ENCODE measurements around the gene FYB1. TPM values are rescaled to one million over a fixed set of nuclear protein-coding genes. Genes with fewer than 3 reads are reported as not detected.
"Not testable (repeated sequence)": the region's sequence is repeated elsewhere in the genome, so short reads cannot be mapped to it uniquely, and the experiment has no call there.

FYB1 gene
- total RNA-seq, 2 experiments from 2014 or later = 71.3 to 74.1 TPM

GRCh38 chr5:39189292-39189955 lies 29.9 kb downstream of the FYB1 start:
- peak overlapping the region; percentile 95 for H3K27ac Mint-ChIP-seq
- H3K4me3 Mint-ChIP-seq = peak overlapping the region; percentile 64
- H3K4me1 Mint-ChIP-seq = peaks cover 89% of the 10 kb centered on the region
- H3K27me3 Mint-ChIP-seq = no peaks in the 10 kb centered on the region
- H3K36me3 Mint-ChIP-seq = peaks cover 4% of the 10 kb centered on the region
- DNase-seq = no peak
- H3K9me3 Mint-ChIP-seq = no peaks in the 10 kb centered on the region

GRCh38 chr5:39187831-39188731 lies 31.3 kb downstream of the FYB1 start:
- no peak for DNase-seq

GRCh38 chr5:39186722-39187539 lies 32.4 kb downstream of the FYB1 start:
- Mint-ChIP-seq H3K4me1 (peaks cover 82% of the 10 kb centered on the region), H3K27me3 (no peaks in the 10 kb centered on the region), H3K4me3 (peak overlapping the region; percentile 64), H3K9me3 (no peaks in the 10 kb centered on the region), H3K36me3 (peaks cover 4% of the 10 kb centered on the region), H3K27ac (peak overlapping the region; percentile 95)
- DNase-seq = no peak

More at GRCh38 chr5:39187831-39188731, 31.3 kb downstream of the FYB1 start:
- peaks cover 4% of the 10 kb centered on the region for H3K36me3 Mint-ChIP-seq
- H3K4me1 Mint-ChIP-seq = peaks cover 83% of the 10 kb centered on the region
- H3K27me3 Mint-ChIP-seq = no peaks in the 10 kb centered on the region
- H3K9me3 Mint-ChIP-seq = no peaks in the 10 kb centered on the region
- peak overlapping the region; percentile 64 for H3K4me3 Mint-ChIP-seq
- H3K27ac Mint-ChIP-seq = peak overlapping the region; percentile 95

GRCh38 chr5:39186289-39186688 lies 33.1 kb downstream of the FYB1 start:
- H3K27ac Mint-ChIP-seq = peak overlapping the region; percentile 92
- no peaks in the 10 kb centered on the region for H3K27me3 Mint-ChIP-seq
- H3K4me3 Mint-ChIP-seq = peak overlapping the region; percentile 76
- H3K36me3 Mint-ChIP-seq = peaks cover 4% of the 10 kb centered on the region
- DNase-seq = no peak
- H3K9me3 Mint-ChIP-seq = no peaks in the 10 kb centered on the region
- peaks cover 82% of the 10 kb centered on the region for H3K4me1 Mint-ChIP-seq

GRCh38 chr5:39185761-39186160 lies 33.6 kb downstream of the FYB1 start:
- DNase-seq = no peak
- Mint-ChIP-seq H3K27ac (peak overlapping the region; percentile 92), H3K27me3 (no peaks in the 10 kb centered on the region), H3K4me1 (peaks cover 81% of the 10 kb centered on the region), H3K9me3 (no peaks in the 10 kb centered on the region), H3K36me3 (peaks cover 4% of the 10 kb centered on the region), H3K4me3 (peak overlapping the region; percentile 76)

- H3K27ac Mint-ChIP-seq = peak overlapping the region; percentile 94
- not testable (repeated sequence) for H3K9me3 Mint-ChIP-seq
Observed at GRCh38 chr5:39179561-39179960, 39.8 kb downstream of the FYB1 start.

GRCh38 chr5:39178861-39179260 lies 40.5 kb downstream of the FYB1 start:
- peak overlapping the region; percentile 94 for H3K27ac Mint-ChIP-seq
- peak overlapping the region; percentile 72 for H3K4me3 Mint-ChIP-seq
- peaks cover 30% of the 10 kb centered on the region for H3K36me3 Mint-ChIP-seq
- H3K27me3 Mint-ChIP-seq = no peaks in the 10 kb centered on the region
- peaks cover 90% of the 10 kb centered on the region for H3K4me1 Mint-ChIP-seq
- no peaks in the 10 kb centered on the region for H3K9me3 Mint-ChIP-seq
- DNase-seq = no peak

More at GRCh38 chr5:39179561-39179960, 39.8 kb downstream of the FYB1 start:
- H3K27me3 Mint-ChIP-seq, DNase-seq: not testable (repeated sequence)
- peaks cover 86% of the 10 kb centered on the region for H3K4me1 Mint-ChIP-seq
- H3K4me3 Mint-ChIP-seq = peak overlapping the region; percentile 72
- H3K36me3 Mint-ChIP-seq = peaks cover 24% of the 10 kb centered on the region

GRCh38 chr5:39178171-39178570 lies 41.2 kb downstream of the FYB1 start:
- Mint-ChIP-seq H3K4me1 (peaks cover 91% of the 10 kb centered on the region), H3K4me3 (peak overlapping the region; percentile 72), H3K27ac (peak overlapping the region; percentile 94), H3K27me3 (no peaks in the 10 kb centered on the region), H3K9me3 (peaks cover 4% of the 10 kb centered on the region), H3K36me3 (peaks cover 34% of the 10 kb centered on the region)
- DNase-seq = no peak

GRCh38 chr5:39177631-39177964 lies 41.8 kb downstream of the FYB1 start:
- Mint-ChIP-seq H3K9me3 (peaks cover 9% of the 10 kb centered on the region), H3K36me3 (peaks cover 40% of the 10 kb centered on the region), H3K4me1 (peaks cover 90% of the 10 kb centered on the region), H3K4me3 (peak overlapping the region; percentile 72), H3K27me3 (no peaks in the 10 kb centered on the region), H3K27ac (peak overlapping the region; percentile 94)
- DNase-seq = no peak

GRCh38 chr5:39176759-39177630 lies 42.4 kb downstream of the FYB1 start:
- Mint-ChIP-seq H3K27ac (peak overlapping the region; percentile 94), H3K9me3 (peaks cover 9% of the 10 kb centered on the region), H3K36me3 (peaks cover 45% of the 10 kb centered on the region), H3K4me3 (peak overlapping the region; percentile 72), H3K4me1 (peaks cover 89% of the 10 kb centered on the region), H3K27me3 (no peaks in the 10 kb centered on the region)
- peak; percentile 55 for DNase-seq

- H3K4me1 Mint-ChIP-seq = peaks cover 91% of the 10 kb centered on the region
- H3K9me3 Mint-ChIP-seq = peaks cover 11% of the 10 kb centered on the region
- peaks cover 56% of the 10 kb centered on the region for H3K36me3 Mint-ChIP-seq
- no peaks in the 10 kb centered on the region for H3K27me3 Mint-ChIP-seq
- peak overlapping the region; percentile 56 for H3K4me3 Mint-ChIP-seq
- peak; percentile 53 for DNase-seq
- H3K27ac Mint-ChIP-seq = peak overlapping the region; percentile 94
Observed at GRCh38 chr5:39175273-39175955, 43.9 kb downstream of the FYB1 start.

GRCh38 chr5:39173069-39173468 lies 46.3 kb downstream of the FYB1 start:
- Mint-ChIP-seq H3K27ac (peak overlapping the region; percentile 94), H3K36me3 (peaks cover 68% of the 10 kb centered on the region), H3K4me1 (peaks cover 88% of the 10 kb centered on the region), H3K27me3 (no peaks in the 10 kb centered on the region), H3K9me3 (peaks cover 17% of the 10 kb centered on the region), H3K4me3 (no peak overlapping the region)
- DNase-seq = no peak

GRCh38 chr5:39172593-39172992 lies 46.8 kb downstream of the FYB1 start:
- peaks cover 88% of the 10 kb centered on the region for H3K4me1 Mint-ChIP-seq
- H3K36me3 Mint-ChIP-seq = peaks cover 67% of the 10 kb centered on the region
- no peaks in the 10 kb centered on the region for H3K27me3 Mint-ChIP-seq
- peaks cover 17% of the 10 kb centered on the region for H3K9me3 Mint-ChIP-seq
- H3K4me3 Mint-ChIP-seq = no peak overlapping the region
- no peak for DNase-seq
- no peak overlapping the region for H3K27ac Mint-ChIP-seq

Data from activated naive CD8-positive, alpha-beta T cell treated with anti-CD3 and anti-CD28 coated beads for 36 hours (primary cell).